ENCODE measurements around the gene ATP5F1D. TPM values are rescaled to one million over a fixed set of nuclear protein-coding genes. Genes with fewer than 3 reads are reported as not detected.
A peak's percentile ranks its signal among the peaks of the same experiment; 100 is the strongest.

The ATP5F1D gene
- total and polyA plus RNA-seq, 2 of the 13 experiments (the other 11 are each of a cell fraction or from before 2014, with no cell fraction given), result 39.4 to 78.7 TPM

- TF ChIP-seq ZNF496 (CRISPR knock-in tag; IDR thresholded peaks at IDR 0.05; ENCODE audit: insufficient replicate concordance), result no peak
- TF ChIP-seq ATRX (CRISPR knock-in tag; IDR thresholded peaks at IDR 0.05; ENCODE audit: borderline replicate concordance), result no peak
- TF ChIP-seq TIGD3 (CRISPR knock-in tag; IDR thresholded peaks at IDR 0.05; ENCODE audit: borderline replicate concordance), result no peak
- TF ChIP-seq, protein P1, sequence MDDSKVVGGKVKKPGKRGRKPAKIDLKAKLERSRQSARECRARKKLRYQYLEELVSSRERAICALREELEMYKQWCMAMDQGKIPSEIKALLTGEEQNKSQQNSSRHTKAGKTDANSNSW (CRISPR knock-in tag; IDR thresholded peaks at IDR 0.05; ENCODE audit: borderline replicate concordance), result no peak
- TF ChIP-seq ZNF44 (CRISPR knock-in tag; IDR thresholded peaks at IDR 0.05), result no peak
- TF ChIP-seq TCF7L2 (IDR thresholded peaks at IDR 0.05; ENCODE audit: low read depth, low read length), result no peak
- no peak for TF ChIP-seq CBX1 (IDR thresholded peaks at IDR 0.05; ENCODE audit: low read depth)
- TF ChIP-seq ZNF781 (CRISPR knock-in tag; IDR thresholded peaks at IDR 0.05; ENCODE audit: borderline replicate concordance, not compliant biosample characterization), result no peak
- TF ChIP-seq CEBPG (CRISPR knock-in tag; IDR thresholded peaks at IDR 0.05), result no peak
- TF ChIP-seq BHLHE40 (IDR thresholded peaks at IDR 0.05; ENCODE audit: low read length), result no peak
- no peak for TF ChIP-seq MTF1 (CRISPR knock-in tag; IDR thresholded peaks at IDR 0.05)
- TF ChIP-seq DPF2 (CRISPR knock-in tag; IDR thresholded peaks at IDR 0.05; ENCODE audit: borderline replicate concordance, low read depth), result no peak; the same call in 1 of the 2 replicates
- TF ChIP-seq, protein P2, sequence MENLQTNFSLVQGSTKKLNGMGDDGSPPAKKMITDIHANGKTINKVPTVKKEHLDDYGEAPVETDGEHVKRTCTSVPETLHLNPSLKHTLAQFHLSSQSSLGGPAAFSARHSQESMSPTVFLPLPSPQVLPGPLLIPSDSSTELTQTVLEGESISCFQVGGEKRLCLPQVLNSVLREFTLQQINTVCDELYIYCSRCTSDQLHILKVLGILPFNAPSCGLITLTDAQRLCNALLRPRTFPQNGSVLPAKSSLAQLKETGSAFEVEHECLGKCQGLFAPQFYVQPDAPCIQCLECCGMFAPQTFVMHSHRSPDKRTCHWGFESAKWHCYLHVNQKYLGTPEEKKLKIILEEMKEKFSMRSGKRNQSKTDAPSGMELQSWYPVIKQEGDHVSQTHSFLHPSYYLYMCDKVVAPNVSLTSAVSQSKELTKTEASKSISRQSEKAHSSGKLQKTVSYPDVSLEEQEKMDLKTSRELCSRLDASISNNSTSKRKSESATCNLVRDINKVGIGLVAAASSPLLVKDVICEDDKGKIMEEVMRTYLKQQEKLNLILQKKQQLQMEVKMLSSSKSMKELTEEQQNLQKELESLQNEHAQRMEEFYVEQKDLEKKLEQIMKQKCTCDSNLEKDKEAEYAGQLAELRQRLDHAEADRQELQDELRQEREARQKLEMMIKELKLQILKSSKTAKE (CRISPR knock-in tag; IDR thresholded peaks at IDR 0.05; ENCODE audit: borderline replicate concordance), result 0 out of 2 replicates have a peak, but pooled peaks have one; percentile 17
- TF ChIP-seq, protein P3, sequence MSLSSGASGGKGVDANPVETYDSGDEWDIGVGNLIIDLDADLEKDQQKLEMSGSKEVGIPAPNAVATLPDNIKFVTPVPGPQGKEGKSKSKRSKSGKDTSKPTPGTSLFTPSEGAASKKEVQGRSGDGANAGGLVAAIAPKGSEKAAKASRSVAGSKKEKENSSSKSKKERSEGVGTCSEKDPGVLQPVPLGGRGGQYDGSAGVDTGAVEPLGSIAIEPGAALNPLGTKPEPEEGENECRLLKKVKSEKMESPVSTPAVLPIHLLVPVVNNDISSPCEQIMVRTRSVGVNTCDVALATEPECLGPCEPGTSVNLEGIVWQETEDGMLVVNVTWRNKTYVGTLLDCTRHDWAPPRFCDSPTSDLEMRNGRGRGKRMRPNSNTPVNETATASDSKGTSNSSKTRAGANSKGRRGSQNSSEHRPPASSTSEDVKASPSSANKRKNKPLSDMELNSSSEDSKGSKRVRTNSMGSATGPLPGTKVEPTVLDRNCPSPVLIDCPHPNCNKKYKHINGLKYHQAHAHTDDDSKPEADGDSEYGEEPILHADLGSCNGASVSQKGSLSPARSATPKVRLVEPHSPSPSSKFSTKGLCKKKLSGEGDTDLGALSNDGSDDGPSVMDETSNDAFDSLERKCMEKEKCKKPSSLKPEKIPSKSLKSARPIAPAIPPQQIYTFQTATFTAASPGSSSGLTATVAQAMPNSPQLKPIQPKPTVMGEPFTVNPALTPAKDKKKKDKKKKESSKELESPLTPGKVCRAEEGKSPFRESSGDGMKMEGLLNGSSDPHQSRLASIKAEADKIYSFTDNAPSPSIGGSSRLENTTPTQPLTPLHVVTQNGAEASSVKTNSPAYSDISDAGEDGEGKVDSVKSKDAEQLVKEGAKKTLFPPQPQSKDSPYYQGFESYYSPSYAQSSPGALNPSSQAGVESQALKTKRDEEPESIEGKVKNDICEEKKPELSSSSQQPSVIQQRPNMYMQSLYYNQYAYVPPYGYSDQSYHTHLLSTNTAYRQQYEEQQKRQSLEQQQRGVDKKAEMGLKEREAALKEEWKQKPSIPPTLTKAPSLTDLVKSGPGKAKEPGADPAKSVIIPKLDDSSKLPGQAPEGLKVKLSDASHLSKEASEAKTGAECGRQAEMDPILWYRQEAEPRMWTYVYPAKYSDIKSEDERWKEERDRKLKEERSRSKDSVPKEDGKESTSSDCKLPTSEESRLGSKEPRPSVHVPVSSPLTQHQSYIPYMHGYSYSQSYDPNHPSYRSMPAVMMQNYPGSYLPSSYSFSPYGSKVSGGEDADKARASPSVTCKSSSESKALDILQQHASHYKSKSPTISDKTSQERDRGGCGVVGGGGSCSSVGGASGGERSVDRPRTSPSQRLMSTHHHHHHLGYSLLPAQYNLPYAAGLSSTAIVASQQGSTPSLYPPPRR (CRISPR knock-in tag; IDR thresholded peaks at IDR 0.05; ENCODE audit: borderline replicate concordance), result no peak
- TF ChIP-seq TARDBP (CRISPR knock-in tag; IDR thresholded peaks at IDR 0.05), result no peak
- TF ChIP-seq ZFP36L2 (CRISPR knock-in tag; IDR thresholded peaks at IDR 0.05), result no peak
- TF ChIP-seq FOXJ3 (CRISPR knock-in tag; IDR thresholded peaks at IDR 0.05; ENCODE audit: borderline replicate concordance), result no peak
- TF ChIP-seq ZNF567 (CRISPR knock-in tag; IDR thresholded peaks at IDR 0.05; ENCODE audit: borderline replicate concordance), result no peak
- no peak for TF ChIP-seq ZNF510 (CRISPR knock-in tag; IDR thresholded peaks at IDR 0.05; ENCODE audit: low read depth)
- TF ChIP-seq ZNF232 (CRISPR knock-in tag; IDR thresholded peaks at IDR 0.05; ENCODE audit: borderline replicate concordance), result no peak
Measured at GRCh38 chr19:1261798-1262622, 20.5 kb downstream of the ATP5F1D start (continued).

All from HepG2 (cell line).